ENCODE measurements around the gene UBE3D. TPM values are rescaled to one million over a fixed set of nuclear protein-coding genes. Genes with fewer than 3 reads are reported as not detected.

The UBE3D gene
- total RNA-seq, 1 experiment from 2014 or later = 10.9 TPM

- H3K27me3 ChIP-seq (replicated peaks; ENCODE audit: control insufficient read depth, insufficient read depth, low read length) = no peaks in the 10 kb centered on the region
- H3K4me3 Mint-ChIP-seq (ENCODE audit: unreplicated experiment) = no peak overlapping the region
- H3K4me1 Mint-ChIP-seq (ENCODE audit: low read depth, unreplicated experiment) = peaks cover 10% of the 10 kb centered on the region
- no peaks in the 10 kb centered on the region for H3K36me3 ChIP-seq (ENCODE audit: control insufficient read depth, insufficient read depth, low read length)
- POLR2A ChIA-PET = no interaction called here
- H3K4me1 ChIP-seq = 0 out of 2 replicates have a peak, but pooled peaks cover 3% of the 10 kb centered on the region
- TF ChIP-seq, protein P1, sequence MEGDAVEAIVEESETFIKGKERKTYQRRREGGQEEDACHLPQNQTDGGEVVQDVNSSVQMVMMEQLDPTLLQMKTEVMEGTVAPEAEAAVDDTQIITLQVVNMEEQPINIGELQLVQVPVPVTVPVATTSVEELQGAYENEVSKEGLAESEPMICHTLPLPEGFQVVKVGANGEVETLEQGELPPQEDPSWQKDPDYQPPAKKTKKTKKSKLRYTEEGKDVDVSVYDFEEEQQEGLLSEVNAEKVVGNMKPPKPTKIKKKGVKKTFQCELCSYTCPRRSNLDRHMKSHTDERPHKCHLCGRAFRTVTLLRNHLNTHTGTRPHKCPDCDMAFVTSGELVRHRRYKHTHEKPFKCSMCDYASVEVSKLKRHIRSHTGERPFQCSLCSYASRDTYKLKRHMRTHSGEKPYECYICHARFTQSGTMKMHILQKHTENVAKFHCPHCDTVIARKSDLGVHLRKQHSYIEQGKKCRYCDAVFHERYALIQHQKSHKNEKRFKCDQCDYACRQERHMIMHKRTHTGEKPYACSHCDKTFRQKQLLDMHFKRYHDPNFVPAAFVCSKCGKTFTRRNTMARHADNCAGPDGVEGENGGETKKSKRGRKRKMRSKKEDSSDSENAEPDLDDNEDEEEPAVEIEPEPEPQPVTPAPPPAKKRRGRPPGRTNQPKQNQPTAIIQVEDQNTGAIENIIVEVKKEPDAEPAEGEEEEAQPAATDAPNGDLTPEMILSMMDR (IDR thresholded peaks at IDR 0.05; ENCODE audit: insufficient read depth in 1 of 2, low read depth in 1 of 2, low read length in 1 of 2, severe bottlenecking in 1 of 2, unreplicated experiment in 1 of 2) = no peak
- no peaks in the 10 kb centered on the region for H3K36me3 Mint-ChIP-seq (ENCODE audit: insufficient read depth, unreplicated experiment)
- no peak for DNase-seq
- no peaks in the 10 kb centered on the region for H3K27me3 Mint-ChIP-seq (ENCODE audit: insufficient read depth, unreplicated experiment)
- no peaks in the 10 kb centered on the region for H3K9me3 Mint-ChIP-seq (ENCODE audit: unreplicated experiment)
- no TSS peak for BruUV-seq (replicated peaks)
- H3K9me3 ChIP-seq = no peaks in the 10 kb centered on the region
- intact Hi-C loops (cut with micrococcal nuclease; ENCODE audit: unreplicated experiment) = loop anchor here (5.0 kb wide), 1 partner anchor 153 kb away; no protein-coding TSS in a partner anchor
- CTCF ChIA-PET = no interaction called here
- H3K27ac Mint-ChIP-seq (ENCODE audit: unreplicated experiment) = no peak overlapping the region
- H3K4me3 ChIP-seq (ENCODE audit: low read depth, low read length) = no peak overlapping the region
Observed at GRCh38 chr6:82904257-82904656, 161.4 kb downstream of the UBE3D start.

DNA sequence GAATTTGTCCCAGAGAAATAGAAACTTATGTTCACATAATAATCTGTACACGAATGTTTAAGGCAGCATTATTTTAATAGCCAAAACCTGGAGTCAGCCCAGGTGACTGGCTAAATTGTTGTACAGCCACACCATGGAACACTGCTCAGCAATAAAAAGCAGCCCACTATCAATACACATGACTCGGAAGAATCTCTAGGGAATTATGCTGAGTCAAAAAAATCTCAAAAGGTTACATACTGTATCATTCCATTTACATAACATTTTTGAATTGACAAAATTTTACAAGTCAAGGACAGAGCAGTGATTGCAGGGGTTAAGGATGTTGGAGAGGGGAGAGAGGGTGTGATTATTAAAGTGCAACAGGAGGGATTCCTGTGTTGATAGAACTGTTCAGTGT, 163.4 kb downstream of the UBE3D start:
- H3K27me3 Mint-ChIP-seq (ENCODE audit: insufficient read depth, unreplicated experiment) = no peaks in the 10 kb centered on the region
- no TSS peak for BruUV-seq (replicated peaks)

DNA sequence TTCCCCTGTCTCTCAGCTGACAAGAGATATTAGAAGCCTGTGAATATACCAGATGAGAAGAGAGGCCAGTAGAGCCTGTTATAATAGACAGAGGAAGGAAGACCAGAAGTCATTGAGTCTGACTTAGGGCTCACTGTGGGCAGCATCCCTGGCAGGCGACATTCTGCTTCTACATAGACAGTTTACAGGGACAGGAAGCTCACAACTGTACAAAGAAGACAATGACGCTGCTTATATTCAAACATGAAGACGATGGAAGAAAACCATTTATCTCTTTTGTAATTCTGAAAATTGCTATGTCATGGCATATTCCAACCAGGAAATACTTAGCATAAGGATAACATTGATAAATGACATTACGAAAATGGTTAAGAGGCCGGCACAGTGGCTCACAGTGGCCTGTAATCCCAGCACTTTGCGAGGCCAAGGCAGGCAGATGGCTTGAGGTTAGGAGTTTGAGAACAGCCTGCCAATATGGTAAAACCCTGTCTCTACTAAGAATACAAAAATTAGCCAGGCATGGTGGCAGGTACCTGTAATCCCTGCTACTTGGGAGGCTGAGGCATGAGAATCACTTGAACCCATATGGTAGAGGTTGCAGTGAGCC, 170.9 kb downstream of the UBE3D start:
- Mint-ChIP-seq H3K9me3 (ENCODE audit: unreplicated experiment) (no peaks in the 10 kb centered on the region), H3K4me3 (ENCODE audit: unreplicated experiment) (no peak overlapping the region), H3K36me3 (ENCODE audit: insufficient read depth, unreplicated experiment) (no peaks in the 10 kb centered on the region), H3K27me3 (ENCODE audit: insufficient read depth, unreplicated experiment) (no peaks in the 10 kb centered on the region), H3K4me1 (ENCODE audit: low read depth, unreplicated experiment) (no peaks in the 10 kb centered on the region), H3K27ac (ENCODE audit: unreplicated experiment) (no peak overlapping the region)
- DNase-seq = no peak
- Histone ChIP-seq H3K36me3 (ENCODE audit: control insufficient read depth, insufficient read depth, low read length) (no peaks in the 10 kb centered on the region), H3K27me3 (replicated peaks; ENCODE audit: control insufficient read depth, insufficient read depth, low read length) (no peaks in the 10 kb centered on the region), H3K4me1 (no peaks in the 10 kb centered on the region), H3K4me3 (ENCODE audit: low read depth, low read length) (no peak overlapping the region), H3K9me3 (no peaks in the 10 kb centered on the region)
- POLR2A ChIA-PET = no interaction called here
- CTCF ChIA-PET = no interaction called here
- no TSS peak for BruUV-seq (replicated peaks)
- intact Hi-C loops (cut with micrococcal nuclease; ENCODE audit: unreplicated experiment) = no loop called here
- TF ChIP-seq, protein P1 (IDR thresholded peaks at IDR 0.05; ENCODE audit: insufficient read depth in 1 of 2, low read depth in 1 of 2, low read length in 1 of 2, severe bottlenecking in 1 of 2, unreplicated experiment in 1 of 2) = no peak

More for the DNA sequence above, 163.4 kb downstream of the UBE3D start:
- Mint-ChIP-seq H3K36me3 (ENCODE audit: insufficient read depth, unreplicated experiment) (no peaks in the 10 kb centered on the region), H3K4me3 (ENCODE audit: unreplicated experiment) (no peak overlapping the region), H3K27ac (ENCODE audit: unreplicated experiment) (no peak overlapping the region), H3K4me1 (ENCODE audit: low read depth, unreplicated experiment) (peaks cover 10% of the 10 kb centered on the region), H3K9me3 (ENCODE audit: unreplicated experiment) (no peaks in the 10 kb centered on the region)
- CTCF ChIA-PET = no interaction called here
- no peaks in the 10 kb centered on the region for H3K36me3 ChIP-seq (ENCODE audit: control insufficient read depth, insufficient read depth, low read length)
- no peaks in the 10 kb centered on the region for H3K9me3 ChIP-seq
- no peak overlapping the region for H3K4me3 ChIP-seq (ENCODE audit: low read depth, low read length)
- TF ChIP-seq, protein P1 (IDR thresholded peaks at IDR 0.05; ENCODE audit: insufficient read depth in 1 of 2, low read depth in 1 of 2, low read length in 1 of 2, severe bottlenecking in 1 of 2, unreplicated experiment in 1 of 2) = no peak
- intact Hi-C loops (cut with micrococcal nuclease; ENCODE audit: unreplicated experiment) = loop anchor here (5.0 kb wide), 1 partner anchor 155 kb away; no protein-coding TSS in a partner anchor
- no peaks in the 10 kb centered on the region for H3K27me3 ChIP-seq (replicated peaks; ENCODE audit: control insufficient read depth, insufficient read depth, low read length)
- H3K4me1 ChIP-seq = 0 out of 2 replicates have a peak, but pooled peaks cover 3% of the 10 kb centered on the region
- POLR2A ChIA-PET = no interaction called here
- DNase-seq = no peak

All from Caco-2 (cell line).